GM19372 (cell line): ENCODE results near the gene PRDX3.

Experiments
- ATAC-seq: cut with Tn5 transposase; IDR thresholded peaks from one replicate; pipeline ENCODE4 v1.9.1; 2021; ENCODE audit warnings: mild to moderate bottlenecking, low read depth, moderate library complexity; ENCODE audit not compliant: unreplicated experiment

PRDX3 gene

DNA sequence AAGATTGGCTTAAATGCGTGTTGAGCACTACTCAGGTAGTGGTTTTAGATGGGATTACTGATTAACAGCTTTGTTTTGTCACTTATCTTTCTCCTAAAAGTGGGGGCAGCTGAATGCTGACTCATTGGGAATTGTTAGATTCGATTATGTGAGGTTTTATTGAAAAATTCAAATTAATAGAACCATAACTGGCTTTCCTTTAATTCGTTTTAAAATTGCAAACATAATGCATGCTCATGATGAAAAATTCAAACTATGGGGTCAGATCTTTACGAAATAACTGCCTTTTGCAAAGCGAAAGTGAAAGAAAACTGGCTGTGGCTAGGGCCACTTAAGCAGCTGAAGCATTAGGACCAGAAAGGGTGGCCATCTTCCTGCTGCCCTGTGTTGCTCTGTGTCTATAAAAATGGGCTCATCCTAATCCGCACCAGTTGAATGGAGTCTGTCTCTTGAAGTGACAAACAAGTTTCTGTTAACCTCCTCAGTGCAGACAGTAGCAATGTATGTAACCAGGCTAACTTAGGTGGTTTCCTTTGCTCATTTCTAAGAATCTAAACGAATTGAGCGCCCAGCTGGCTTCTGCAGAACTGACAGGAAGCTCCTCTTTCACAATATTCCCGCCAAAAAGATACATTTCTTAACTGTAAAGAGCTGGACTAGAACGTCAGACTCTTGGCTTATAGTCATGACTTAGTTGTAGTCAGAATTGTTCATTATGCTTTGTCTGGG is 46.9 kb downstream of the PRDX3 start:
- peak; percentile 62 for ATAC-seq

DNA sequence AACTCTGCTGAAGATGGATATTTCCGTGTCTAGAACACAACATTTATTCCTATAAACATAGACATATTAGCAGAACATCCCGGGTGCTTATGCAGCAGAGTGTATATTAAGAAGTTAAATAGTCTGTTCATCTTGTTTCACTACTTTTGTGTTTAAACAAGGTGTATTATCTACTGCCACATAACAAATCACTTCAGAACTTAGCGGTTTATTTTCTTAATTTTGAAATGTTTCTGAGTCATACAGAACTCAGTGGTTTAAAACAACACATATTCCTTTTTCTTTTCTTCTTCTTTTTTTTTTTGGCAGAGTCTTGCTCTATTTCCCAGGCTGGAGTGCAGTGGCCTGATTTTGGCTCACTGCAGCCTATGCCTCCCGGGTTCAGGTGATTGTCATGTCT is 48.9 kb downstream of the PRDX3 start:
- no peak for ATAC-seq

DNA sequence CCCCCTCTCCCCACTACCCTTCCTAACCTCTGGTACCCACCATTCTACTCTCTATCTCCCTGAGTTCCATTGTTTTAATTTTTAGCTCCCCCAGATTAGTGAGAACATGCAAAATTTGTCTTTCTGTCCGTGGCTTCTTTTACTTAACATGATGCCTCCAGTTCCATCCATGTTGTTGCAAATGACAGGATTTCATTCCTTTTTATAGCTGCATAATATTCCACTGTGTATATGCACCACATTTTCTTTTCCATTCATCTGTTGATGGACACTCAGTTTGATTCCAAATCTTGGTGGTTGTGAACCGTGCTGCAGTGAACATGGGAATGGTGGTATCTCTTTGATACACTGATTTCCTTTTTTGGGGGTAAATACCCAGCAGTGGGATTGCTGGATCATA is 52.7 kb downstream of the PRDX3 start:
- no peak for ATAC-seq

DNA sequence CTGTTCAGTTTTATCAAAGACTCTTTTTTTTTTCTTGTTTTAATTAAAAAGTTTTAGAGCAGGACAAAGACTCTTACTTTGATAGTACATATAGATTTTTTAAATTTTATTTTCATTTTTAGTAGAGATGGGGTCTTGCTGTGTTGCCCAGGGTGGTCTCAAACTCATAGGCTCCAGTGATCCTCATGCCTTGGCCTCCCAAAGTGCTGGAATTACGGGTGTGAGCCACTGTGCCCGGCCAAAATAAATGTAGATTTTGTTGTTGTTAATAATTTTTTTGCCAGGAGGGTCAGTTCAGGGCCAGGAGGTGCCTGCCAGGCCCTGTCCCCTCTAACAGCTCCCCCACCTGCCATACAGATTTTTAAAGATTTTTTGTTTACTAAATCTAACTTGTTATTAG is 57.7 kb downstream of the PRDX3 start:
- ATAC-seq = no peak

DNA sequence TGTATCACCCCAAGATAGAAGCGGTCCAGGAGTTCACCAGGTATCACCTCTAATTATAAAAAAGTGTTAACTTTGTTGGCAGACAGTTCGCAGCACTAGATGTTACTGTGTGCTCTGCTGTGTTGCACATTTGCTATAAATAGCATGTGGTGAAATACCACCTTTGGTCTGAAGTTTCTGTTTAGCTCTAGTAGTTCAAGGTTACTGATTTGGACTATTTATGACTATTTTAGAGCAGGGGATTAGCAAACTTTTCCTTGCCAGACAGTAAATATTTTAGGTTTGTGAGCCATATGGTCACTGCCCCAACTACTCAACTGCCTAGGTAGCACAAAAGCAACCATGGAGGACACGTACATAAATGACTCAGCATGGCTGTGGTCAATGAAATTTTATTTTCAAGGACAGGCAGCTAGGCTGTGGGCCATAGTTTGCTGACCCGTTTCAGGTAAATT is 58.2 kb downstream of the PRDX3 start:
- ATAC-seq = peak; percentile 91

DNA sequence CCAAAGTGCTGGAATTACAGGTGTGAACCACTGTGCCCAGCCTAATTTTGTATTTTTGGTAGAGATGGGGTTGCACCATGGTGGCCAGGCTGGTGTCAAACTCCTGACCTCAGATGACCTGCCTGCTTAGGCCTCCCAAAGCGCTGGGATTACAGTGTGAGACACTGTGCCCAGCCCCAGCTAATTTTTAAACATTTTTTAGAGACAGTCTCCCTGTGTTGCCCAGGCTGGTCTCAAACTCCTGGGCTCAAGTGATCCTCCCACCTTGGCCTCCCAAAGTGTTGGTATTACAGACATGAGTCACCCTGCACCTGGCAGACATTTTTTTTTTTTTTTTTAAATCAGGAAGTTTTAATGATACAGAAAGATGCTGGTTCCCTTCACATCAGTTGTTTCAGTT is 59.2 kb downstream of the PRDX3 start:
- ATAC-seq = no peak

DNA sequence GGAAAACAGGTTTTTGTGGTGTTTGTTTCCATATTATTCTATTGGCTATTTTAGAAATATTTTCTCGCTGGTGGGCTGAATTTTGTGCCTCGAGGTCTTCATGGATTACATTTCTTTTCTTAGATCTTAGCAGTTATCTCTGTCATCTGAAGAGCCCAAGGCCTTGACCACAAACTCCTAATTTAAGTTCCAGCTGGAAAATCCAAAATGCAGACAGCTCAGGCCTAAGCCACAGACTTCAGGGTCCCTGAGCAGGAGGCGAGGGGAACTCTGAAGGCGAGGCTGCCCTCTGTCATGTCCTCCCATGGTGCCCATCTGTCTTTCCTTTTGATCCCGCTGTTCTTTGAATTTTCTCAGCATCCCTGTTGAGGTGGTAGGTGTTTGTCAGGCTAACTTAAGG is 60.4 kb downstream of the PRDX3 start:
- ATAC-seq = no peak
